Cerebellar nuclear complex (tissue), 1 donor: ENCODE data around the gene PIM3.

Experiments used
- DNase-seq, 2 experiments: peaks; one replicate each; lab custom pipeline; 2025; lab: John Stamatoyannopoulos, UW

PIM3 gene

GRCh38 chr22:50001388-50002231 is 41.0 kb downstream of the PIM3 start:
- DNase-seq: no peak

GRCh38 chr22:50002791-50003190 is 42.2 kb downstream of the PIM3 start:
- no peak for DNase-seq

GRCh38 chr22:50004918-50005317 is 44.3 kb downstream of the PIM3 start:
- no peak for DNase-seq

- DNase-seq: no peak
Observed at GRCh38 chr22:50007057-50007511, 46.5 kb downstream of the PIM3 start.

- DNase-seq: no peak
Observed at GRCh38 chr22:50008151-50009040, 47.8 kb downstream of the PIM3 start.

GRCh38 chr22:50009251-50009650 is 48.7 kb downstream of the PIM3 start:
- DNase-seq: no peak

- no peak for DNase-seq
Observed at GRCh38 chr22:50009765-50010675, 49.4 kb downstream of the PIM3 start.

- no peak for DNase-seq
Observed at GRCh38 chr22:50010676-50011446, 50.3 kb downstream of the PIM3 start.

GRCh38 chr22:50011447-50012210 is 51.1 kb downstream of the PIM3 start:
- no peak for DNase-seq

- DNase-seq: no peak
Observed at GRCh38 chr22:50012211-50013181, 51.9 kb downstream of the PIM3 start, which contains the start of gene IL17REL. Gene IL17REL (minus strand): TSS chr22:50012765. CDS start chr22:50012646, 119 bp downstream.
